A673 (cell line): Measurements from ENCODE around the gene OR2V1. TPM values are rescaled to one million over a fixed set of nuclear protein-coding genes. Genes with fewer than 3 reads are reported as not detected.

Source experiments
- BruUV-seq: library from RNA; stranded (reverse); fragments of 400-500 nt; replicated peaks from 2 replicates; lab custom pipeline; 2021; lab: Mats Ljungman, UMichigan
- CTCF ChIA-PET: fragments of 300-600 bp; sonication (Branson Sonifier 250); formaldehyde crosslinking; loops from one replicate; lab custom pipeline; 2022; ENCODE audit warnings: antibody characterized with exemption; lab: Charles Lee
- POLR2A ChIA-PET: fragments of 300-600 bp; sonication (Branson Sonifier 250); formaldehyde crosslinking; loops from one replicate; lab custom pipeline; 2022; ENCODE audit warnings: antibody characterized with exemption; ENCODE audit not compliant: low non-redundant PET; lab: Charles Lee
- DNase-seq: peaks from one replicate; pipeline ENCODE4 v3.0.0-alpha.2; 2015; ENCODE audit warnings: low spot score
- H3K27ac ChIP-seq: fragments of 200-600 bp; sonication (generic); 2 replicates; pipeline ENCODE4 v1.5.1; 2016; ENCODE audit warnings: mixed run types, low read depth, mild to moderate bottlenecking, mixed read lengths, antibody characterized with exemption, low read length; ENCODE audit not compliant: poor library complexity, severe bottlenecking
- H3K27me3 ChIP-seq: fragments of 200-600 bp; sonication (generic); replicated peaks from 2 replicates; pipeline ENCODE4 v1.6.1; 2017; ENCODE audit warnings: mixed run types, low read depth, mild to moderate bottlenecking, mixed read lengths, antibody characterized with exemption, low read length; ENCODE audit not compliant: insufficient read depth, poor library complexity
- H3K36me3 ChIP-seq: fragments of 200-600 bp; sonication (generic); 2 replicates; pipeline ENCODE4 v1.6.1; 2016; ENCODE audit warnings: mixed run types, mild to moderate bottlenecking, mixed read lengths, antibody characterized with exemption, low read length; ENCODE audit not compliant: insufficient read depth, poor library complexity, severe bottlenecking
- H3K4me1 ChIP-seq: fragments of 200-600 bp; sonication (generic); 2 replicates; pipeline ENCODE4 v1.6.1; 2017; ENCODE audit warnings: mixed run types, mild to moderate bottlenecking, mixed read lengths, antibody characterized with exemption, low read length; ENCODE audit not compliant: insufficient read depth, poor library complexity, severe bottlenecking
- H3K4me3 ChIP-seq: fragments of 200-600 bp; sonication (generic); 2 replicates; pipeline ENCODE4 v1.5.1; 2016; ENCODE audit warnings: low read depth, mixed run types, mild to moderate bottlenecking, mixed read lengths, low read length; ENCODE audit not compliant: poor library complexity, severe bottlenecking
- H3K9me3 ChIP-seq: fragments of 200-600 bp; sonication (generic); 2 replicates; pipeline ENCODE4 v1.6.1; 2016; ENCODE audit warnings: mixed run types, low read depth, mild to moderate bottlenecking, mixed read lengths, antibody characterized with exemption, low read length; ENCODE audit not compliant: poor library complexity, severe bottlenecking
- CTCF ChIP-seq: fragments of 300-800, 200-600 bp; sonication (generic); conservative IDR thresholded peaks from 2 replicates; pipeline ENCODE4 v1.5.1; 2017; ENCODE audit warnings: low read depth, mild to moderate bottlenecking, antibody characterized with exemption, low read length, moderate library complexity, mixed read lengths
- EZH2 ChIP-seq: fragments of 200-600 bp; sonication (generic); IDR thresholded peaks from 2 replicates; pipeline ENCODE4 v1.6.1; 2017; ENCODE audit warnings: borderline replicate concordance, low read depth, mild to moderate bottlenecking, mixed read lengths, antibody characterized with exemption, low read length; ENCODE audit not compliant: poor library complexity, severe bottlenecking
- intact Hi-C: fragments of 100-400 bp; cut with micrococcal nuclease; formaldehyde crosslinking; loops from one replicate; pipeline ENCODE4 v1.10.0; 2022; ENCODE audit not compliant: unreplicated experiment
- total RNA-seq: library from RNA; stranded (reverse); gene quantifications from 2 replicates; pipeline ENCODE4 v1.2.3, GENCODE V29; 2021

The OR2V1 gene
- total RNA-seq, 1 experiment from 2014 or later, result not detected

- TF ChIP-seq CTCF, result no peak
- no peak for TF ChIP-seq EZH2
- BruUV-seq, result no TSS peak
- no peaks in the 10 kb centered on the region for H3K4me1 ChIP-seq
- H3K27ac ChIP-seq, result no peak overlapping the region
- no peaks in the 10 kb centered on the region for H3K9me3 ChIP-seq
- ChIA-PET POLR2A (interaction anchor here (0.6 kb wide), 1 partner anchor 67 kb away, joined by 4 read pairs; no protein-coding TSS in a partner anchor), CTCF (no interaction called here)
- no peaks in the 10 kb centered on the region for H3K27me3 ChIP-seq
- intact Hi-C loops, result no loop called here
- DNase-seq, result no peak
- no peaks in the 10 kb centered on the region for H3K36me3 ChIP-seq
- no peak overlapping the region for H3K4me3 ChIP-seq
Observed at GRCh38 chr5:181092428-181092827, 38.5 kb downstream of the OR2V1 start.

GRCh38 chr5:181088289-181088688 lies 42.7 kb downstream of the OR2V1 start:
- H3K9me3 ChIP-seq, result no peaks in the 10 kb centered on the region
- no peaks in the 10 kb centered on the region for H3K4me1 ChIP-seq
- CTCF ChIA-PET, result no interaction called here
- no TSS peak for BruUV-seq
- intact Hi-C loops, result no loop called here
- no peak overlapping the region for H3K27ac ChIP-seq
- peak; percentile 28 for DNase-seq
- H3K36me3 ChIP-seq, result no peaks in the 10 kb centered on the region
- peak; percentile 43; the same call in 1 of the 2 replicates for TF ChIP-seq CTCF
- no peak for TF ChIP-seq EZH2
- no peak overlapping the region for H3K4me3 ChIP-seq
- peaks cover 23% of the 10 kb centered on the region for H3K27me3 ChIP-seq
- POLR2A ChIA-PET, result no interaction called here

GRCh38 chr5:181087309-181087708 lies 43.7 kb downstream of the OR2V1 start:
- Histone ChIP-seq H3K36me3 (no peaks in the 10 kb centered on the region), H3K9me3 (no peaks in the 10 kb centered on the region), H3K4me1 (no peaks in the 10 kb centered on the region), H3K27me3 (peaks cover 30% of the 10 kb centered on the region), H3K4me3 (no peak overlapping the region), H3K27ac (no peak overlapping the region)
- BruUV-seq, result no TSS peak
- POLR2A ChIA-PET, result no interaction called here
- no peak for DNase-seq
- TF ChIP-seq CTCF (no peak), EZH2 (no peak)
- intact Hi-C loops, result no loop called here
- CTCF ChIA-PET, result no interaction called here
